ENCODE measurements around the gene UPK2.
"Not testable (repeated sequence)": the region's sequence is repeated elsewhere in the genome, so short reads cannot be mapped to it uniquely, and the experiment has no call there.

Gene UPK2

GRCh38 chr11:118957549-118957948 lies 1.5 kb downstream of the UPK2 start:
- Histone ChIP-seq H3K9me3 (ENCODE audit: control insufficient read depth, low read depth, low read length) (no peaks in the 10 kb centered on the region), H3K27ac (ENCODE audit: low read length) (no peak overlapping the region), H3K27me3 (ENCODE audit: control insufficient read depth, insufficient read depth, low read length) (no peaks in the 10 kb centered on the region), H3K4me1 (ENCODE audit: control insufficient read depth, low read depth, low read length) (no peaks in the 10 kb centered on the region), H3K4me3 (ENCODE audit: low read length) (no peak overlapping the region), H3K9ac (ENCODE audit: low read length) (no peak overlapping the region), H3K36me3 (ENCODE audit: control insufficient read depth, low read depth, low read length) (no peaks in the 10 kb centered on the region)

DNA sequence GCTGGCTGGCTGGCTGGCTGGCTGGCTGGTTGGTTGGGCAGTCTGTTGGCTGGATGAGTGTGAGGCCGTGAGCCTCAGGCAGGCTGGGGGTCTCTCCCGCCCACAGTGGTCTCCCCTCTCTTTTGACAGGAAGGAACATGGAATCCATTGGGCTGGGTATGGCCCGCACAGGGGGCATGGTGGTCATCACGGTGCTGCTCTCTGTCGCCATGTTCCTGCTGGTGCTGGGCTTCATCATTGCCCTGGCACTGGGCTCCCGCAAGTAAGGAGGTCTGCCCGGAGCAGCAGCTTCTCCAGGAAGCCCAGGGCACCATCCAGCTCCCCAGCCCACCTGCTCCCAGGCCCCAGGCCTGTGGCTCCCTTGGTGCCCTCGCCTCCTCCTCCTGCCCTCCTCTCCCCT lies 1.9 kb downstream of the UPK2 start:
- no peaks in the 10 kb centered on the region for H3K36me3 ChIP-seq (ENCODE audit: control insufficient read depth, low read depth, low read length)
- H3K9ac ChIP-seq (ENCODE audit: low read length) = no peak overlapping the region
- no peaks in the 10 kb centered on the region for H3K4me1 ChIP-seq (ENCODE audit: control insufficient read depth, low read depth, low read length)
- no peaks in the 10 kb centered on the region for H3K27me3 ChIP-seq (ENCODE audit: control insufficient read depth, insufficient read depth, low read length)
- no peak overlapping the region for H3K27ac ChIP-seq (ENCODE audit: low read length)
- no peaks in the 10 kb centered on the region for H3K9me3 ChIP-seq (ENCODE audit: control insufficient read depth, low read depth, low read length)
- no peak overlapping the region for H3K4me3 ChIP-seq (ENCODE audit: low read length)

GRCh38 chr11:118958577-118958976 lies 2.5 kb downstream of the UPK2 start:
- H3K9me3 ChIP-seq (ENCODE audit: control insufficient read depth, low read depth, low read length) = no peaks in the 10 kb centered on the region
- H3K27ac ChIP-seq (ENCODE audit: low read length) = no peak overlapping the region
- no peak overlapping the region for H3K9ac ChIP-seq (ENCODE audit: low read length)
- H3K4me1 ChIP-seq (ENCODE audit: control insufficient read depth, low read depth, low read length) = no peaks in the 10 kb centered on the region
- H3K36me3 ChIP-seq (ENCODE audit: control insufficient read depth, low read depth, low read length) = no peaks in the 10 kb centered on the region
- no peak overlapping the region for H3K4me3 ChIP-seq (ENCODE audit: low read length)
- no peaks in the 10 kb centered on the region for H3K27me3 ChIP-seq (ENCODE audit: control insufficient read depth, insufficient read depth, low read length)

DNA sequence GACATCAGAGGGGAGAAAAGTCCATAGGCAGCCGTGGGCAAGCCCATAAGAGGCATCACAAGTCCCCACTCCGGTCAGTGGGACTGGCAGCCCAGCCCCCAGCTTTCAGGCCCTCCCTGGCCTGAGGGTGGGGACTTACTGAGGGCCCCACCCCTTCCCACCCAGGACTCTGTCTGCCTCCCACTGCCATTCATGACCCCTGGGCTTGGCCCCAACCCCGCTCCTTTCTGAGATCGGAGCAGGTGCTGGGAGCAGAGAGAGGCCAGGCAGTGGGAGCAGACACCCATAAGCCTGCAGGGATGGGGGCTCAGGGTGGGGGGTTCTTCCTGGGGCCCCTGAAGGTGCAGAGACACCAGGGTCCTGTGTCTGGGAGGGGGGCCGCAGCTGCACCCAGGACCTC lies 5.1 kb downstream of the UPK2 start:
- Histone ChIP-seq H3K9ac (ENCODE audit: low read length) (no peak overlapping the region), H3K36me3 (ENCODE audit: control insufficient read depth, low read depth, low read length) (no peaks in the 10 kb centered on the region), H3K27me3 (ENCODE audit: control insufficient read depth, insufficient read depth, low read length) (no peaks in the 10 kb centered on the region), H3K27ac (ENCODE audit: low read length) (no peak overlapping the region), H3K4me3 (ENCODE audit: low read length) (no peak overlapping the region), H3K9me3 (ENCODE audit: control insufficient read depth, low read depth, low read length) (no peaks in the 10 kb centered on the region), H3K4me1 (ENCODE audit: control insufficient read depth, low read depth, low read length) (no peaks in the 10 kb centered on the region)

- H3K27ac ChIP-seq (ENCODE audit: low read length) = no peak overlapping the region
Observed at GRCh38 chr11:118961591-118961990, 5.5 kb downstream of the UPK2 start.

DNA sequence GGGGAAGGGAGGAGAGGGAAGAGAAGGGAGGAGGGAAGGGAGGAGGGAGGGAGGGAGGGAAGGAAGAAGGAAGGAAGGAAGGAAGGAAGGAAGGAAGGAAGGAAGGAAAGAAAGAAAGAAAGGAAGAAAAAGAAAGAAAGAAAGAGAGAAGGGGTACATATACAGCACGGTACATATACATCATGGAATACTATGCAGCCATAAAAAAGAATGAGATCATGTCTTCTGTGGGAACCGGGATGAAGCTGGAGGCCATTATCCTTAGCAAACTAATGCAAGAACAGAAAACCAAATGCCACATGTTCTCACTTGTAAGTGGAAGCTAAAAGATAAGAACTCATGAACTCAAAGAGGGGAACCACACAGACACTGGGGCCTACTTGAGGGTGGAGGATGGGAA lies 13.4 kb downstream of the UPK2 start:
- H3K4me3 ChIP-seq (ENCODE audit: low read length) = not testable (repeated sequence)

More at GRCh38 chr11:118961591-118961990, 5.5 kb downstream of the UPK2 start:
- Histone ChIP-seq H3K9me3 (ENCODE audit: control insufficient read depth, low read depth, low read length) (no peaks in the 10 kb centered on the region), H3K27me3 (ENCODE audit: control insufficient read depth, insufficient read depth, low read length) (no peaks in the 10 kb centered on the region), H3K36me3 (ENCODE audit: control insufficient read depth, low read depth, low read length) (no peaks in the 10 kb centered on the region), H3K9ac (ENCODE audit: low read length) (no peak overlapping the region), H3K4me1 (ENCODE audit: control insufficient read depth, low read depth, low read length) (no peaks in the 10 kb centered on the region), H3K4me3 (ENCODE audit: low read length) (no peak overlapping the region)

GRCh38 chr11:118971646-118972045 lies 15.5 kb downstream of the UPK2 start, which contains the start of gene FOXR1:
Gene FOXR1, plus strand, starts transcription at chr11:118971761. Its CDS starts 171 bp downstream, at chr11:118971932.
- Histone ChIP-seq H3K4me3 (ENCODE audit: low read length) (no peak within 1 kb of the TSS), H3K9ac (ENCODE audit: low read length) (no peak within 1 kb of the TSS), H3K27me3 (ENCODE audit: control insufficient read depth, insufficient read depth, low read length) (no peaks in the 10 kb centered on the region), H3K36me3 (ENCODE audit: control insufficient read depth, low read depth, low read length) (no peaks in the 10 kb centered on the region), H3K9me3 (ENCODE audit: control insufficient read depth, low read depth, low read length) (no peaks in the 10 kb centered on the region), H3K4me1 (ENCODE audit: control insufficient read depth, low read depth, low read length) (no peaks in the 10 kb centered on the region), H3K27ac (ENCODE audit: low read length) (no peak within 1 kb of the TSS)

More for the DNA sequence above, 13.4 kb downstream of the UPK2 start:
- not testable (repeated sequence) for H3K9ac ChIP-seq (ENCODE audit: low read length); H3K36me3 ChIP-seq (ENCODE audit: control insufficient read depth, low read depth, low read length); H3K27ac ChIP-seq (ENCODE audit: low read length); H3K27me3 ChIP-seq (ENCODE audit: control insufficient read depth, insufficient read depth, low read length); H3K9me3 ChIP-seq (ENCODE audit: control insufficient read depth, low read depth, low read length); H3K4me1 ChIP-seq (ENCODE audit: control insufficient read depth, low read depth, low read length)

- Histone ChIP-seq H3K4me1 (ENCODE audit: control insufficient read depth, low read depth, low read length) (no peaks in the 10 kb centered on the region), H3K9ac (ENCODE audit: low read length) (no peak overlapping the region), H3K9me3 (ENCODE audit: control insufficient read depth, low read depth, low read length) (no peaks in the 10 kb centered on the region), H3K27ac (ENCODE audit: low read length) (no peak overlapping the region), H3K4me3 (ENCODE audit: low read length) (no peak overlapping the region), H3K27me3 (ENCODE audit: control insufficient read depth, insufficient read depth, low read length) (no peaks in the 10 kb centered on the region), H3K36me3 (ENCODE audit: control insufficient read depth, low read depth, low read length) (no peaks in the 10 kb centered on the region)
Observed at GRCh38 chr11:118973985-118974384, 17.9 kb downstream of the UPK2 start.

GRCh38 chr11:118975771-118976709 lies 19.9 kb downstream of the UPK2 start:
- Histone ChIP-seq H3K9me3 (ENCODE audit: control insufficient read depth, low read depth, low read length) (no peaks in the 10 kb centered on the region), H3K4me1 (ENCODE audit: control insufficient read depth, low read depth, low read length) (peaks cover 10% of the 10 kb centered on the region), H3K27me3 (ENCODE audit: control insufficient read depth, insufficient read depth, low read length) (no peaks in the 10 kb centered on the region), H3K27ac (ENCODE audit: low read length) (no peak overlapping the region), H3K36me3 (ENCODE audit: control insufficient read depth, low read depth, low read length) (no peaks in the 10 kb centered on the region), H3K9ac (ENCODE audit: low read length) (no peak overlapping the region), H3K4me3 (ENCODE audit: low read length) (no peak overlapping the region)

DNA sequence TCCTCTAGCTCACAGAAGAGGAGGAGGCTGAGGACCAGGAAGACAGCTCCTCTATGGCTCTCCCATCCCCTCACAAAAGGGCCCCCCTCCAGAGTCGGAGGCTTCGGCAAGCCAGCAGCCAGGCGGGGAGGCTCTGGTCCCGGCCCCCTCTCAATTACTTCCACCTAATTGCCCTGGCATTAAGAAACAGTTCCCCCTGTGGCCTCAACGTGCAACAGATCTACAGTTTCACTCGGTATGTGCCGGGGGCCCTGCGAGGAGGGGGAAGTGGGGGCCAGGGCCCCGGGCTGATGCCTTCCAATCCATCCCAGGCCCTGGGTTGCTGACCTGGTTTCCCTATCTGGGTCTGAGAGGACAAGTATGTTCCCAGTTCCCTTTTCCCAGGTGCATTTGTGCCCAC lies 23.3 kb downstream of the UPK2 start:
- H3K27me3 ChIP-seq (ENCODE audit: control insufficient read depth, insufficient read depth, low read length) = peaks cover 6% of the 10 kb centered on the region
- no peak overlapping the region for H3K9ac ChIP-seq (ENCODE audit: low read length)
- no peaks in the 10 kb centered on the region for H3K9me3 ChIP-seq (ENCODE audit: control insufficient read depth, low read depth, low read length)
- H3K27ac ChIP-seq (ENCODE audit: low read length) = no peak overlapping the region
- no peak overlapping the region for H3K4me3 ChIP-seq (ENCODE audit: low read length)
- no peaks in the 10 kb centered on the region for H3K36me3 ChIP-seq (ENCODE audit: control insufficient read depth, low read depth, low read length)
- H3K4me1 ChIP-seq (ENCODE audit: control insufficient read depth, low read depth, low read length) = peaks cover 10% of the 10 kb centered on the region

- no peak overlapping the region for H3K27ac ChIP-seq (ENCODE audit: low read length)
- no peaks in the 10 kb centered on the region for H3K9me3 ChIP-seq (ENCODE audit: control insufficient read depth, low read depth, low read length)
- H3K4me1 ChIP-seq (ENCODE audit: control insufficient read depth, low read depth, low read length) = peaks cover 10% of the 10 kb centered on the region
- no peaks in the 10 kb centered on the region for H3K36me3 ChIP-seq (ENCODE audit: control insufficient read depth, low read depth, low read length)
- peaks cover 6% of the 10 kb centered on the region for H3K27me3 ChIP-seq (ENCODE audit: control insufficient read depth, insufficient read depth, low read length)
- H3K9ac ChIP-seq (ENCODE audit: low read length) = no peak overlapping the region
- no peak overlapping the region for H3K4me3 ChIP-seq (ENCODE audit: low read length)
Observed at GRCh38 chr11:118980191-118980881, 24.2 kb downstream of the UPK2 start.
